NCI-H1436 treated with DMSO at 0.1 percent for 48 hours (cell line): Measurements from ENCODE around the gene VGLL4.
"Not testable (repeated sequence)": the region's sequence is repeated elsewhere in the genome, so short reads cannot be mapped to it uniquely, and the experiment has no call there.

Experiments
- DNase-seq: peaks from one replicate; lab custom pipeline; 2025; lab: John Stamatoyannopoulos, UW

Gene VGLL4, protein sequence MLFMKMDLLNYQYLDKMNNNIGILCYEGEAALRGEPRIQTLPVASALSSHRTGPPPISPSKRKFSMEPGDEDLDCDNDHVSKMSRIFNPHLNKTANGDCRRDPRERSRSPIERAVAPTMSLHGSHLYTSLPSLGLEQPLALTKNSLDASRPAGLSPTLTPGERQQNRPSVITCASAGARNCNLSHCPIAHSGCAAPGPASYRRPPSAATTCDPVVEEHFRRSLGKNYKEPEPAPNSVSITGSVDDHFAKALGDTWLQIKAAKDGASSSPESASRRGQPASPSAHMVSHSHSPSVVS

DNA sequence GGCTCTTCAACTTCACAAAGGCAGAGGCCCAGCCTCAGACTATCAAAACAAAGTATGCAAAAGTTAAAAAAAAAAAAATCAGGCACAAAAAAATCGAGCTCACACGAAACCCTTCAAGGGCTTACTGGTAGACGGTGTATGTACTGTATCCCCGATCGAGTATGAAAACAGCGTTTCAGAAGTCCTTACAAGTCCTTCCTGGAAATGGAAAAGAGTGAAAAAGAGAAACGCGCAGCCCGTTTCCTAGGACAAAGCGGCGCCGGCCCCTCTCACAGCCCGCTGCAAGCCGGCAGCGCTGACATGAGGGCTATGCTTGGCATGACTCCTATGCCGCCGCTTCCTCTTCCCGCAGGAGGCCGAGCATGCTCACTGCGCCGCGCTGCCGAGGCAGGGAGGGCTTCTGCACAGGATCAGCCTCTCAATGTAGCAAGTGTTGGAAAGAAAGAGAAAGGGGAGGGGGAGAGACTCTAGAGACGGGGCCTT, at the start of gene VGLL4:
Gene VGLL4, minus strand, starts transcription at position 311 of the 483 bp plus-strand sequence. CDS start 397 bp downstream, outside the sequence.
- no peak for DNase-seq

DNA sequence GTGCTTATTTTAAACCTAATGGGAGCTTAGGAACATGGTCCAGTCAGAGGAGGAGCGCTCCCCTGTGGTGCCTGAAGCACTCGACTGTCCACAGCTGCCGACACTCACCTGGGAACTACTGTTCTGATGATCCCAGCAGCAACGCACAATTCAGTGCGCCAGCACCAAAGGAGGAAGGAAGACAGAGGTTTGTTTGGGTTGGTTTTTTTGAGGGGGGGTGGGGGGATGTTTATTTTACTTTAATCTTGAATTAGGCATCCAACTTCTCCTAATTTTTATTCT, 48.8 kb upstream of the VGLL4 start:
- no peak for DNase-seq

DNA sequence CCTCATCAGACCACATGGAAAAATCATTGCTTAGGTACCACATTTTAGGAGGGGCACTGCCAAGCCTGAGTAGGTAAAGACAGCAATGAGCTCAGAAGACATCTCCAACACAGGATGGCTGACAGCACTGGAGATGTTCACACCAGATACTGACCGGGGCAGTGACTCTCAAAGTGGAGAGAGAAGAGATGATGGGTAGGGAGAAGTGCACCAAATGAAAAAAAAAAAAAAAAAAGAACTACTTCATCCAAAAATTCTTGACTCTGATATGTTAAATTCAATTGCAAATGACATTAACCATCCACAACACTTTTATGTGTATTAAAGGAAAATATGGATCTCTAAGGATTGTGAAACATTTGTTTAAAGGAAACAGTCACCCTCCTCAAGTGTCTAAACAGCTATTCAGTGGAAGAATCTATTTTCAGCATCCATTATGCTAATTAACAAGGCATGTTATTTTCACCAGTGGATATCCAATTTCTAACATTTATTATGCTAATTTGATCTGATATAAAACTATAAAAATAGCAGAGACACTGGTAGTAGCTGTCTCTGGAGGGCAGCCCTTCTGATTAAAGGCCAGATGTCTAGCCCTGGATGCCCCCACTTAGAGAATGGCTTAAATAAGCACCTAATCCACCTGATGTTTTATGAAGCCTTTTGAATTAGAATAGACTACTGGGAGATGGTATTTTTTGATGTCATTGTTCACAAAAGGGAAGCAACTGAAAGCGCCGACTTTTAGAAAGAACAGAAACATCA, 48.2 kb upstream of the VGLL4 start:
- no peak for DNase-seq

DNA sequence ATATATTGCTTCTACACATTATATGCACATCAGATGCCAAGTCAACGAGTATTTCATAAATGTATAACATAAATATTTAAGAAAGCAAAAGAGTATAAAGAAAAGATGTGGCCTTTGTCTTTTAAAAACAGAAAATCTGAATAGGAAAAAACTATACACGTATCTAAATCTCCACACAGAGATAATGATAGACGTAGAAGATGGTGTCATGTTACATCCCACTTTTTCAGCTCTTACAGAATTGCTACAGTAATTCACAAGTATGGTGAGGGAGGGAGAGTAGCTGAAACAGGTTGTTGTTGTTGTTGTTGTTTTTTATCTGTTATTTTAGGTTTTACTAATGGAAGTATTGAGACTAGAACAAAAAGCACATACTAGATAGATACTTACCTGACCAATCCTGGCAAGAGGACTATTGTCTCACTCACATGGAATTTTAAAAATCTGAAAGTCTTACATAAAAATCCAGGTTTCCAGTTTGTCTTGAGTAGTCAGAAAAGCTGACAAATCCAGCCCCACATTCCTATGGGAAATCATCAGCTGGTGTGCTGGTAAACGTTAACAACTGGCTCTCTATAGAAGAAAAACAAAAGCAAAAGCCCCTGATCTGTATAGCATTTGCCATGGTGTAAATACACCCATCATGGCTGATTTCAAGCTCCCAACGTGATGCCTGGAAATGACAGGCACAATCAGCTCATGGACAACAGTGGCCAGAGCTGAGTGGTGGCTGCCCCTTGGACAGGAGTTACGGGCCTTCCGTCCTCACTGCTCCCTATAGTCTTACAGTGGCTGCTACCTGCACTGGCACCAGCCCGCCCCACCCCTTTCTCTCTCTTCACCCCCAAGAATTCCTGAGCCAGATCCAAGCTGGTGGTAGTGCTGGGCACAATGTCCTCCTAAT, 47.4 kb upstream of the VGLL4 start:
- DNase-seq: no peak

DNA sequence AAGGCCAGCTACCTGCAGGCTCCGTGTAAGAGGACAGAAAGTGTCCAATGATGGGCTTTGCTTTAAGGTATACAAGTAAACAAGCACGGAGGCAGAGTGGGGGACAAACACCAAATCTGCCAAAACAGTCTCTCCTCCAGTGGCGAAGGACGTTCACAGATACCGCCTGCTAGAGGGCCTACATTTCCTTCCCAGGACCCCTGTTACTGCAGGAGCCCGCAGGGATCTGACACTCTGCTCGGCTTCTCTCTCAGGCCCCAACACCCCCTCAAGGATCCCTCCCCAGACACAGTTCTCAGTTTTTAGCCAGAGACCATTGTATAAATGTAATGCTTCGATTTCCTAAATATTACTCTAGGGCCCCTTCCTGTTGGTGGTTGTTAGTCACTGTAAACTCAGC, 46.0 kb upstream of the VGLL4 start:
- no peak for DNase-seq

DNA sequence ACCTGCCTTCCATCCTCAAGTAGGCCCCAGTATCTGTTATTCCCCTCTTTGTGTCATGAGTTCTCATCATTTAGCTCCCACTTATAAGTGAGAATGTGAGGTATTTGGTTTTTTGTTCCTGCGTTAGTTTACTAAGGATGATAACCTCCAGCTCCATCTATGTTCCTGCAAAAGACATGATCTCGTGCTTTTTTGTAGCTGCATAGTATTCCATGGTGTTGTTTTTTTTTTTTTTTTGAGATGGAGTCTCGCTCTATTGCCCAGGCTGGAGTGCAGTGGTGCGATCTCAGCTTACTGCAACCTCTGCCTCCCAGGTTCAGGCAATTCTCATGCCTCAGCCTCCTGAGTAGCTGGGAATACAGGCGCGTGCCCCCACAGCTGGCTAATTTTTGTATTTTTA, 41.3 kb upstream of the VGLL4 start:
- not testable (repeated sequence) for DNase-seq

DNA sequence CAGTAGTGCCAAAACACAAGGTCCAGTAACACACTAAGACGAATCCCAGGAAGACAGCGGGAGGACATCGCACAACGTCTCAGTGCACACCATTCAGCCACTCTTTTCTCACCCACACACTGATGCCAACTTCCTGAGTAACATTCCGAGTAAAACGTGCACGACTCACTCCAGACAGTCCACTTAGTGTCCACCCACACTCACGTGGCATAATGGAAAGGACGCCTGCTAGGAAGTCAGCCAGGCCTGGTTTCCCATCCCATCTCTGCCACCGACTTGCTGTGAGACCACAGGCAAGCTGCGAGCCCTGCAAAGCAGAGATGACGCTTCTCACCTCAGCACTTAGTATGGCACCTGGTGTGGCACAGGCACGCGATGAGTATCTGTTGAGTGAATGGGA, 36.8 kb upstream of the VGLL4 start:
- no peak for DNase-seq

DNA sequence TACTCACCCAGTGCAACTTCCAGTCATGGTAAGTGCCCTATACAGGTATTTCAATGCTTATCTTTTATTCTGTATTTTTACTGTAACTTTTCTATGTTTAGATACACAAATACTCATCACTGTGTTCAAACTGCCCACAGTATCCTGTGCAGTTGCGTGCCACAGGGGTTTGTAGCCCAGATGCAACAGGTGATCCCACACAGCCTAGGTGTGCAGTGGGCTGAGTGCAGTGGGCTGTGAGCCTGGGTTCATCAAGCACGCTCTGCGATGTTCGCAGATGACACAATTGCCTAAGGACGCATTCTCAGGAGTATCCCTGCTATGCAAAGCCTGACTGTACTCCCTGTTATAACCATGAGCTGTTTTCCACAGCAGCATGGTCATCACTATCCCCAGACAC, 36.2 kb upstream of the VGLL4 start:
- no peak for DNase-seq

DNA sequence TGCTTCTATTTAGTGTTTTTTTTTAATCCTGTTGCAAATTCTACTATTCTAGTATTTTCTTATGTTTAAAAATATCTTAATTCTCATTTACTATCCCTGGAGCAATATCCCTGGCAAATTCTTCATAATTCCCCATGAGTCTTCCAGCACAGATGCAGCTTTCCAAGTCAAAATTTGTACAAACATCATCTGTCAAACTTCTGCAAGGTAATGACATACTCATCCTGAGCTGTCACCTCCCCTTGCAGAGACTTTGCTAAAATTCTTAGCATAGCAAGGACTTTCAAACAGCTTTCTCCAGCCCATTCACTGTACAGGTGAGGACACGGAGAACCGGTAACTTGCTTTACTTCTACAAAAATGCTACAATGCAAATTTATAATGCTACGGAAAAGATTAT, 28.6 kb upstream of the VGLL4 start:
- DNase-seq: no peak

DNA sequence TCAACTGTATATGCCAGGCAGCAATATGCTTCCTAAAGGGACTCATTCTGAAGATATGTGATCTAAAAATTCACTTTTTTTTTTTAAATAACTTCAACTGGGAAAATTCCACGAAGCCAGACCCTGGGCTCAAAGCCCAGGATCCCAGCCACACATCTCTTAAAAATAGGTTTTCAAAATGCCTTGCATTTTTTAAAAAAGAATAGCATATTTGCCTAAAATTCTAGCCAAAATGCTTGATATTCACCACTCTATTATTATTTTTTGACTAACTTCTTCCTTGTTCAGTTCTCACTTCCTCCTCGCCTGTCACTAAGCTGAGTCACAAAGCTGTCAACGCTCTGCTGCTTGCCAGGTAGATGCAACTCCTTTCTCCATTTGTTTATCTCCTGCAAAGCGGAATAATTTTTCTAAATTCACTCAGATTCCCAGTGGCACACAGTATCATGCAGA, 28.0 kb upstream of the VGLL4 start:
- DNase-seq: no peak

DNA sequence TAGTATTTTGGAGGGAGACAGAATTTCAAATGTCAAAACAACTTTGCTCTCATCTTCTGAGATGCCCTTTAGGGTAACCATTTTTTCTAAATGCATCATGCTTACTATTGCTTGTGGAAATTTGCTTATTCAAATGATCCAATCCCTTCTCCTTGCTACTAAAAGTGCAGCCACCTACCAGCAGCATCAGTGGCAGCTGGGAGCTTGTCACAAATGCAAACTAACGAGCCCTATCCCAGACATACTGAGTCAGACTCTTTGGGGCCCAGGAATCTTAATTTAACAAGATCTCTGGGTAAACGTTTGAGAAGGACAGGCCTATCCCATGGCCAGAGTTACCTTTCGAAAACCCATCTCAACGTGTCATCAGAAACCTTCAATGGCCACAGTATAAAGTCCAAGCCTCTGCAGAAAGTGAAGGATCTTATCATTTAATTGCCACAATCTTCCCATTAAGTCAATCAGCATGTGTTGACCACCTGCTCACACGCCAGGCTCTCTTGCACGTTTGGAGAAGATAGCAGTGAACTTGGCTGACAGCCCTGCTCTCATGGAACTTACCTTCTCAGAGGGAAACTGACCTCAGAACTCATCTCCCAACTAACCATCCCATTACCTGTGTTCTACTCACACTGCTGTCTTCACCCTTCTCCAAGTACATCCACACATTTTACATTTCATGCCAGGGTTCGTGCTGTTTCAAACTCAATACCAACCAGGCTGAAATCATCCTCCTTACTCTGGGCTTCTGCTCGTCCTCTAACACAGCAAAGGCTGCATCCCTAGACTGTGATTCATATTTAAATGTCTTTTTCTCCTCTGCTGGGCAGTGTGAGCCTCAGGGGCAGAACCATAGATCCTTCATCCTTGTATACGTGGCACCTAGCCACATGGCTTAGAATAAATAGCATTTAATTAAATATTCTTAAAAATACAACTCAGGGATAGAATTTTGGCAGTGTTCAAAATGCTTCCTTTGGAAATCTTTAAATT, 24.8 kb upstream of the VGLL4 start:
- DNase-seq: no peak

DNA sequence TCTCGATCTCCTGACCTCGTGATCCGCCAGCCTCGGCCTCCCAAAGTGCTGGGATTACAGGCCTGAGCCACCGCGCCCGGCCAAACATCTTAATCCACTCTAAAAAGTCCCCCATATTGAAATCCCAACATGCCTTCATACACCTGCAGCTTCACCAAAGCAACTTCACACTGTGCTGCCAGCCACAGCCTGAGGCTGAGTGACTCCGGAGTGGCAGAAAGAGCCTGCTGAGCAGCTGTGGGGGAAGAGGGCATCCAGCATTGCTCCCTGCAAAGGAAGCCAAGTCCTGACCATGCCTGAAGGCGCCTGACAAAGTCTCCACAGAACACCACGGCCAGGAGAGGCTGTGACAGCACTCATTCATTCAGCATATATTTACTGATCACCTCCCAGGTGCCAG, 21.6 kb upstream of the VGLL4 start:
- DNase-seq: no peak

DNA sequence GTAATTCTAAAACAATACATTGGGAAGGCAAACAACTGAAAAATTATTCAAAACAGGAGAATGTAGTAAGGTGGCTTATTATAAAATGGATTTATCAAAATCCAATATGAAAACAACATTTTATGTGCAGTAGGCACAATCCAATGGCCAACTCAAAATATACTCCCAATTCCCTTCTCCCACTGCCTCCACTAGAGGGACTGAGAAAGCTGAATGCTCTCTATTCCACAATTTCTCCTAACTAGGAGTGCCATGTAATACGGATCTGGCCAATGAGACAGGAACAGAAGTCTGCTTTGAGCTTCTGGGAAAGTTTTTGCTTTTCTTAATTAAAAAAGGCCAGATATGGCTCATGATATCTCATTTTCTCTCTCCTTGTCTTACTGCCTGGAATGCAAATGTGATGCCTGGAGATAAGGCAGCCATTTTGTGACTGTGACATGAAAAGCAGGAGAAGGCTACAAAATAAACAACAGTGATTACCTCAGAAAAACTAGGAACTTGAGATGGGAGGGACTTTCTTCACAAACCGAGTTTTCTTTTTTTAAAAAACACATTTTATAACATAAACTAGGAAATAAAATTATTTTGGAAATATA, 18.8 kb upstream of the VGLL4 start:
- no peak for DNase-seq

DNA sequence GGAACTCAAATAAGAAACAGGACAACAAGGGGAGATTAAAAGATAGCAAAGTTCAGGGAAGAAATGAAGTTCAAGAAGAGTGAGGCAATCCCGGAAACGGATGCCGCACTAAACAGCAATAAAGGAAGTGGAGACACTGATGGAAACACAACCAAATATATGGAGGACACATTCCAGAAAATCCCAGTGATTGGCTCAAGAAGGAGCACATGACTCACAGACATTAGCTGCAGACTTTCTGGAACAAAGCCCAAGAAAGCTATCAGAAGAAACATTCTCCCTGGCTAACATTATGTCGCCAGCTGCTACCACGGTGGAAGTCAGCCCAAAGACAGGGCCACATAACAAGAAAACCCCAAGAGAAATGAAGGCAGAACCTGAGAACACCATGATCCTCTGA, 18.1 kb upstream of the VGLL4 start:
- no peak for DNase-seq

DNA sequence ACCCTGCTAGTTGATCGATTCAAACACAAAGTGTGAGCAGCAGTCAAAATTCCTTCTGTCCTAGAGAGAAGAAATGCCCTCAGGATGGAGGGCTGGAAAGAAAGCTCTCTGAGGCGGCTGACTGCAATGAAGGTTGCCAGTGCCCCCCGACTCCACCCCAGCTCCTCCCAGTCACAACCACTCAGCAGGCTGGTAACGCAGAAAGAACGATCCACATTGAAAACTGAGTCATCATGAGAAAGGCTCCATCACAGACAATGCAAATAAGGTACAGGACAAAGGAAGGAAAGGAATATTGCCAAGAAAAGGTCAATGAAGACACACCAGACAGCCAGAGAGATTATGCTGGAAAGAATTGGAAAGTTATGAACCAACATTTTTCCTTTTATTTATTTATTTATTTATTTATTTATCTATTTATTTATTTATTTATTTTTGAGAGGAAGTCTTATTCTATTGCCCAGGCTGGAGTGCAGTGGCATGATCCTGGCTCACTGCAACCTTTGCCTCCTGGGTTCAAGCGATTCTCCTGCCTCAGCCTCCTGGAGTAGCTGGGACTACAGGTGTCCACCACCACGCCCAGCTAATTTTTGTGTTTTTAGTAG, 17.4 kb upstream of the VGLL4 start:
- no peak for DNase-seq

DNA sequence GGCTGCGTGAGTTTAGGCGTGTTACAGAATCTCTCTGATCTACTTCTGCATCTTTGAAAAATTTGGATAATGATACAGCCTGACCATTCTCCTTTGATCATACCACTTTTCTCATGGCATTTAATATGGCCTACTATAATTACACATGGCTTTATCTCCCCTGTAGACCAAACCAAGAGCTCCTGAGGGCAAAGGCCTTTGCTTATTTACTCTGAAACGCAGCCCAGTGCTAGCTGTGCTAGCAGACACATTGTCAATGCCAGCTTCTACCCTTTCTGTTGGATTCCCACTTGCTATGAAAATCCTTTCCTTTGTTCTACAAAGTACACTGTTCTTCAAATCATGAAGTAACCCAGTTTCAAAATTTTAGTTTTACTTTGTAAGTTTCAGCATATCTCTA, 16.5 kb upstream of the VGLL4 start:
- no peak for DNase-seq

DNA sequence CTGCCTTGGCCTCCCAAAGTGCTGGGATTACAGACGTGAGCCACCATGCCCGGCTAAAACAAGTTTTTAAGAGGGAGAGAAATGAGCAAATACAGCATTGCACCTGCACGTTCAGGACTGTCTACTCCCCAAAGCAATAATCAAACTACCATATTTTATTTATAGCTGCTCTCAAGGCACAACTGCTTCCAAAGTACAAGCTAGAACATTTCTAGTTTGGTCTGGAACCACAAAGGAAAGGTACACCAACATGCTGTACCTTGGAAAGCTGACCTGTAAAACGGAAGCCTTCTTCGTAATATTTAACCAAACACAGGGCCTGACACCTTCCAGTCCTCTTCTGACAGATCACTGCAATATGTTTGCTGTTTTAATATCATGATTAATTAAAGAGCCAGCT, 14.5 kb upstream of the VGLL4 start:
- no peak for DNase-seq

DNA sequence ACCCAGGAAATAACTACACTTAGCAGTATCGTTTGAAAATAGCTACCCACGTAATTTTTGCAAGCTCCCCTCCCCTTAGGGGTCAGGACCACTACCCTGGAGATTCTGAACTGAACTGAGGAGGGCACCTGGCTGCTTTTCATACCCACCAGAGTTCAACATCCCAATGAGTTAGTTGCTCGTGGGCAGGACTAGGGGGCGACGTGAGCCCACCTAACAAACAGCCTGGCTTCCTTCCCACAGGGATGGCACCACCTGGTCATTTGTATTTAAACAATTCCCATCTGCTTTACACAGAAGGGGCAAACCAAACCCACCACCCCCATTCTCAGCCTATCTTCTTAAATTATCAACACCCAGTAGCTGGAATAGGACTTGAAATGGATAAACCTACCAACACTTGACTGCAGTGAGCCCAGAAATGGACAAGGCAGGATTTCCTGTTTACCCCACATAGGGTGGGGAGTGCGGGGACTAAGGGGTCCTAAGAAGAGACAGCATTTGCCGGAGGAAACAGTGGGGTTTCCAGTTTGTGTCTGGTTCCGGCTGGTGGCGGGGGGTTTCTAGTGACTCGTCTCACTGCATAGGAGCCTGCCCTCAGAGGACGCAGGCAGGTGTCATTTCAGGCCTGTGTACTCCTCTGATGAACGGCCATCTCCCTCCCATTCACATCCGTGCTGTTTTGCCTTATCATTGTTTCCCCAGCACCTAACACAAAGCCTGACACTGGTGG, 11.6 kb upstream of the VGLL4 start:
- no peak for DNase-seq

DNA sequence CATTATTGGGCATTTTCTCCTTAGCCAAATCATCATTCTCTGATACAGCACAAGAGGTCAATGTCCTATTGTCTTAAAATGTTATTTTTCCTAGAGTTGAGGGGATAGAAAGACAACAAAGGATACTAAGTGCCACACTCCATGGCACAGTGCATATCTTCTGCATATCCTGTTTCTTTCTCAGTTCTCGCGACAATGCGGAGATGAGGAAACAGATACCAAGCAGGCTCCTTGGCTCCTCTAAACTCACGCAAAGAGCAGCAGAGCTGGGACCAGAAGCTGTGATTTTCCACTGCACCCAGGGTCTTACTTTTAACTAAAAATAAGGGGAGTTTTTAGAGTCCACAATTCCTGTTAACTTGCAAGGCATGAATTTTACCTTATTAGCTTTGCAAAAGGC, 10.5 kb upstream of the VGLL4 start:
- DNase-seq: no peak
